NCI-H1436 (cell line): ENCODE measurements around the gene CCR2.
"Not testable (repeated sequence)": the region's sequence is repeated elsewhere in the genome, so short reads cannot be mapped to it uniquely, and the experiment has no call there.

Source experiments
- DNase-seq: peaks from one replicate; lab custom pipeline; 2025; lab: John Stamatoyannopoulos, UW

Gene CCR2

DNA sequence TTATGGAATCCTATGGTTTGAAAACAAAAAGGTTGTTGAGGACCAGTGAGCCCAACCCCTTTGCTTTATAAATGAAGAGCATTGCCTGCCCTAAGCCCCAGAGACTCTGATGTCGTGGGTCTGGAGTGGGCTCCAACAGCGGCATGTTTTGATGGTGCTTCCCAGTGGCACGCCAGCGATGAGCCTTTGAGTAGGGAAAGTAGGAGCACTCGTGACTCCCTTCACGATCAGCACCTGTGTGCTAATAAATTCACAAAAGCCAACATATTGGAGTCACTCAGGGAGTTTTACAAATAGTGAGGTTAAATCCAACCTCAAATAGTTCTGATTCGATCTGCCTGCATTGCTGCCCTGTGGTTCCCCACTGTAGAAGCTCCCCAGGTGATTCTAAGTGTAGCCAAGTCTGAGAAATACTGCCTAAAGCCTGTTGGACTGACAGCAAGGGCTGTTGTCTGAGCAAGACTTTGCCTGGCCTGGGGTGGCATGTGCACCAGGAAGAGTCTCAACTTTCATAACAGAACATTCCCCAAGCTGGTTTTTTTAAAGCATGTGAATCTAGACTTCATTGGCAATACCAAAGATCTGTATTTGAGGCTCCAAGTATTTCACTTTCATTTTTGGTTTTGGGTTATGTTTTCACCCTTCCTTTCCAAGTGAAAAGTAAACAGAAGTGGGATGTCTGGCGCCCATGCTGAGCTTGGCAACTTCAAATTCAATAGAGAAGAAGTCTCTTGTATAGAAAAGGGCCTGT, 26.7 kb downstream of the CCR2 start:
- DNase-seq: no peak

DNA sequence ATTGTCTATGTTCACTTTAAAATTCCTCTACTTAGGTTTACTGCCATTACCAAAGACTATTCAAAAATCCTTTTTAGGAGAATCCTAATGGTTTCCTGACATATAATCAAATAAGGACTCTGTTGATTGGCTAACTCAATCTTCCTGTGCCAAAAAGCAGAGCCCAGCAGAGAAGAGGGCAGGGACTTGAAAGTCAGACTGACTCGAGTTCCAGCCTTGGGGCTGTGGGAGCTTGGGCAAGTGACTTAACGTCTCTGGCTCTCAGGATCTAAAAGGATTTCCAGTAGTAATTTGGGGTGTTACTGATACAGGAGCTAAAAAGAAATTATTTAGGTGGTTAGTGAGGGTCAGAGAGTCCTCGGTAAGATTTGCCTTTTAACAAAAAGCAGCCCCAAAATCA, 27.7 kb downstream of the CCR2 start:
- DNase-seq: no peak

DNA sequence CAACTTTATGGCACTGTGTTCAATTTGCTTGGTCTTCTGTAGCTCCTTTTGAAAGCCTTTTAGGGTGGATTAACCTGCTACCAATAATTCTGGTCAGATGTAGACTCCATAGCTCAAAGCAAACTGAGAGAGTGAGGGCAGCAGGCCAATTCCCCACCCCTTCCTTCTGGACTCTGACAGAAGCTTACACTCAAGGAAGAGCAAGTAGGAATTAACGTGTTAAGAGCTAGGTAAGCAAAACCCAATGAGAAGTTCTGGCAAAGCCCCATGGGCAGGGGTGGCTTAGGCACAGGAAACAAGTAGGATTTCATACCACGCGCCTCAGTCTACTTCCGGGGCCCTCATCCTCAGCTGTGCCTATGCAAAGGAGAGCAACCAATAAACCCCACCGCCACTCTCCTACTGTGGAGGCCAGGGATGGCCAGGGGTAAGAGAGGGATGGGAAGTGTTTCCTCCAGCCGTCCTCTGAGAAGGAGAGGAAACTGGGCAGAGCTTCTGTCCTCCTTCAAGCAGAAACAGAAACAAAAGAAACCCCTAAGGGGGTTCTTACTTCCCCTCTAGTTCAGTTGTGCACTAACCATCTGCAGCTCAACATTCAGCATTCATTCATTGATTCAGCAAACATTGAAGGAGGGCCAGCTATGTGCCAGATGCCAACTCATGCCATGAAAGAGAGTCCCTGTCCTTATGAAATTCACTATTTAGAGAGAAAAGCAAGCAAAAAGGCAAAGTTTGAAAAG, 29.5 kb downstream of the CCR2 start:
- DNase-seq: no peak

GRCh38 chr3:46383951-46384330, 30.0 kb downstream of the CCR2 start:
- no peak for DNase-seq

- DNase-seq: no peak
These were observed 32.3 kb downstream of the CCR2 start for GRCh38 chr3:46386205-46386604.

- not testable (repeated sequence) for DNase-seq
These were observed 34.9 kb downstream of the CCR2 start for GRCh38 chr3:46388847-46389246.

DNA sequence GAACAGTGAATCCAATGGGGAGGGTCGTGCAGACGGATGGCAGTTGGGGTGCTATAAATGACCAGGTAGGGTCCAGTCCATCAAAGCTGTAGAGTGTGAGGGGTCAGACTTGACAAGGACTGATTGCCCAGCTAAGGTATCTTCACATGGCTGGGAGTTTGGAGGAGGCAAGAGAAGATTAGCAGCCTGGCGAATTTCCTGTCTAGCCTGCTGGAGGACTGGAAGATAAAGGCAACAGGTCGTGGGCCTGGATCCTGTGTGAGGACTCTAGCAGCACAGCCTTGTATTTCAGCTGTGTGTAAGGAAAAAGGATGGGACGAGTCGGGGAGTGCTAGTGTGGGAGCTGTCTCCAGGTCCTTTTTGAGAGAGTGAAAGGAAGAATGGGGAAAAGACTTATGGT, 35.4 kb downstream of the CCR2 start:
- no peak for DNase-seq

DNA sequence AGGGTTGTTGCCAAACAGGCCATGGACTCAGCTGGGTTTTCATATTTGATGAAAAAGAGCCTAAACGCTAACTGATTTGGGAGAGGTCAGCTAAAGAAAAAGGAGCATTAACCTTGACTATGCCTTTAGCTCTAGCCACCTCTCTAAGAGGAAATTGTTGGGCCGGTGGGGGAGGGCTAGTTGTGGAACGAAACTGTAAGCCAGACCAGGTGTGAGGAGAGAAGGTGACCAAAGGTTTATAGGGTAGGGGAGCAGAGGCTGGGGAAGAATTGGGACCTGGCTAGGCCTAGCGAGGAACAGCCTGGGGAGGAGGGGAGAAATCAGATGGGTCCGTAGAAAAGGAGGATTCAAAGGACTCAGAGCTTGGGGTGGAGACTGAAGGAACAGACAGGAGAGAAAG, 37.6 kb downstream of the CCR2 start:
- DNase-seq: not testable (repeated sequence)

DNA sequence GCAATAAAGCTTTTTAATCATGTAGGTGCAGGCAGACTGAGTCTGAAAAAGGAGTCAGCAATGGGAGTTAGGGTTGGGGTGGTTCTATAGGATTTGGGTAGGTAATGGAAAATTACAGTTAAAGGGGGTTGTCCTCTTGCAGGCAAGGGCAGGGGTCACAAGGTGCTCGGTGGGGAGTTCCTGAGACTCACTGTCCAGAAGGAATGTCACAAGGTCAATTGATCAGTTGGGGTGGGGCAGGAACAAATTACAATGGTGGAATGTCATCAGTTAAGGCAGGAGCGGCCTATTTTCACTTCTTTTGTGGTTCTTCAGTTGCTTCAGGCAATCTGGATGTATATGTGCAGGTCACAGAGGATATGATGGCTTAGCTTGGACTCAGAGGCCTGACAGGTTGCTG, 39.1 kb downstream of the CCR2 start:
- no peak for DNase-seq

DNA sequence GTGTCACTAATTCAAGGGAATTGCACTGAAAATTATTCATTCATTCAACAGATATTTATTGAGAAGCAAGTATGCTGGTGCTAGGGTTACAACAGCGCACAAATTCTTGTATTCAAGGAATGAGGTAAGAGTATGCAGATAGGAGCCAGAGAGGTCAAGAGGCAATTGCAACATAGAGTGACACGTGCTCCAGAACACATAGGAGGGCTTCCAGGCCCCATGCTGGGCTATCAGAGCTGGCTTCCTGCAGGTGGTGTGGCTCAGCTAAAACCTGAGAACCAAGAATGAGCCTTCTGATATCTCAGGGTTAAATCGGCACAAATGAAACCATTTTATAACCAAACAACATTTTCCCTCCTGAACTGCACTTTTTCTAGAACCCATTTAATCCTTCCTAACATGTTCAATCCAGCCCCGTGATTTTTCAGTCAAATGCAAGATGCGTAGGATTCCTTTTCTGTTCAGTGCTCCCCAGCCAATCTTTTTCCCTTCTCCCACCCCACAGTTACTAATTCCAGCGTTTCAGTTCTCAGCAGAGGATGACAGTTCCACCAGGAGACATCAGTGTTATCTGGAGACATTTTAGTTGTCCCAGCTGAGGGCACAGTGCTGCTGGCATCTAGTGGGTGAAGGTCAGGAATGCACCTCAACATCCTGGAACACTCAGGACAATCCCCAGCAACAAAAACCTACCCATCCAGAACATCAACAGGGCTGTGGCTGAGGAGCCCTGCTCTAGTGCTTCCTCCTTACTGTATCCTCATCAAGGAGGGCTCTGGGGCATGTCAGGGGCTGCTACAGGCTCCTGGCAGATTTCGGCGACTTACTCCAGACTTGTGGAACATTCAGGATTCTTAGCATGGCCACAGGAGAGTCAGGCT, 39.9 kb downstream of the CCR2 start:
- DNase-seq: no peak

DNA sequence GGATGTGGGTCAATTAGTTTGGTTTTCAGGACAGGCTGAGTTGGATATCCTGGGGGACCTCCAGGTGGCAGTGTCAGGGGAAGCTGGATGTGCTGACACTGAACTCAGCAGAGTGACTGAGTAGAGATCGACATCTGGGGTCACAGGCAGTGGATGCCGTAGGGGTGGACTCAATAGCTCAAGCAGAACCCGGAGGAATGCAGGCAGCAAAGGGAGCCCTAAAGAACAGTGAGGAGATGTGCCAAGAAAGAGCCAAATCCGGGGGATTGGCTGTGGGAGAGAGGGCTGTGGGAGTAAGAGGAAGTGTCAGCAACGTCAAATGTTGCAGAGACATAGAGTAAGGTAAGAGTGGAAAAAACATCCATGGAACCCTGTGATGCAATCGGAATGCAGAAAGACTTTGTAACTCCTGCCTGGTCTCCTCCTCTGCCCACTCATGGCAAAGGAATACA, 41.3 kb downstream of the CCR2 start:
- DNase-seq: no peak

- no peak for DNase-seq
These were observed 42.0 kb downstream of the CCR2 start for GRCh38 chr3:46395766-46396530.

GRCh38 chr3:46397111-46397510, 43.2 kb downstream of the CCR2 start:
- DNase-seq: no peak

- no peak for DNase-seq
These were observed 44.5 kb downstream of the CCR2 start for GRCh38 chr3:46398186-46398955.

DNA sequence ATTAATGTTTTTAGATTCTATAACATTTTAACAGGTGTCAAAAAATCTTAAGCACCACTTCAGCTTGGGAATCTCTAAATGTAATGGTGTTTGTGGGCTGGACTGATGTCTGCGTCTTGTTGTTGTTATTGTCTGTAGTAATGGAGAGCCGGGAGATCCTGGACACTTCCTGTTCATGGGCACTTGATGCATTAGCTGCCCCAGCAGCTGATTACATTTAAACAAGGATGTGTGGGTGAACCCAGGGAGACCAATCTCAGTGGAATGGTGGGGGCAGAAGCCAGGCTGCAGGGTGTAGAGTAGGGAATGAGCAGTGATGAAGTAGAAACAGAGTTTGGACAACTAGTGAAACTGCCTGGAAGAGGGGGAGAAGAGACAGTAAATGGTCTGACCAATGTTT, 45.2 kb downstream of the CCR2 start:
- no peak for DNase-seq

DNA sequence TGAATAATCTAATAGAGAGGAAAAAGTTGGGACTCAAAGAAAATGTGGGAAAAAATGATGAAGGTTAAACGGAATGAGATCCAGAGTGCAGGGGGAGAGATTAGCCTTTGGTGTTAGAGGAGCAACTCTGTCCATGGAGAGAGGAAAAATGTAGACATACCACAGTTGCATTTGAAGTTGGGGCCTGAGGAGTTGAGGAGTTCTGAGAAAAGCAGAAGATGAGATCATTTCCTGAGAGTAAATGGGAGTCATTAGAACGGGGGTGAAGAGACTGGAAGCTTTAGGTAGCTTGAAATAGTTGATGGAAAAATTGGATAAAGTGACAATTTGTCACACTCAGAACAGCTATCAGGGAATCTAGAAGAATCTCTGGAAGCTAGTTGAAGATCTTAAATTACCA, 45.6 kb downstream of the CCR2 start:
- DNase-seq: no peak

DNA sequence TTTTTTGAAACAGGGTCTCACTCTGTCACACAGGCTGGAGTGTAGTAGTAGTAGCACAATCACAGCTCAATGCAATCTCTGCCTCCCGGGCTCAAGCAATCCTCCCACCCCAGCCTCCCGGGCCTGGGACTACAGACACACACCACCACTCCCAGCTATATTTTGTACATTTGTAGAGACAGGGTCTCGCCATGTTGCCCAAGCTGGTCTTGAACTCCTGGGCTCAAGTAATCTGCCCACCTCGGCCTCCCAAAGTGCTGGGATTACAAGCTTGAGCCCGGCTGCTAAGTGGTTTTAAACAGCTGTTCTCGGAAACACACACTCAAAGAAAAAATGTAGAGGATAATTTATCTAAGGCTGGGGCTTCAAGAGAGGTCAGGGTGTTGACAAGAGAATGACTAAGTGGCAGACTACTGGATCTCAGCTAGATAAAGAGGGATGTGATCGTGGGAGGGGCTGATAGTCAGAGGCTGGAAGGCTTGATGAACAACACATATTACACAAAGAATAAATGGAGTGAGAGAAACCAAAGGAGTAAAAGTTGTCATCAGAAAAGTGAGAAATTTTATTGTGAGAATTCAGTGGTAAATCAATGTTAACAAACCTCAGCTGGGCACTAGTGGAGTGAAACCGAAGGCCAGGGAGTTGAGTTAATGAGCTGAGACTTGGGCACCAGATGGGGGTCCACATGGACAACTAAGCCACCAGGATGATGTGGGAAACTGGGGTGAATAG, 46.3 kb downstream of the CCR2 start:
- no peak for DNase-seq

DNA sequence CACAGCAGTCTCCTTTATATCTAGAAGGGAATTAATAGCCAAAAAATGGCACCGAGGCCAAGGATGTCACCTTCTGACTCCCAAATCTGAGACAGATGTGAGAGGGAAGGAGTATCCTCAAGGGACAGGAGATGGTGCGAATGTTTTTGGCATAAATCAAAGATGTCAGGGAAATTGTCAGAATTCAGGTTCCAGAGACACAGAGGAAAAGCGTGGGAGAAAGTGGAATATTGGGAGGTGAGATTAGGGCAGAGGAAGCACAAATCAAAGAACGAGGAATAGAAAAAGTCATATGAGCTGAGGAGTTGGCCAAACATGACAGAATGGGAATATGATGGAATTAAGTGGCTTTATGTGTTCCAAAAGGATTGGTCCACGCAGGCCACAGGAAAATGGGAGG, 46.9 kb downstream of the CCR2 start:
- DNase-seq: no peak

GRCh38 chr3:46401579-46401978, 47.7 kb downstream of the CCR2 start:
- no peak for DNase-seq

GRCh38 chr3:46402902-46403301, 49.0 kb downstream of the CCR2 start:
- not testable (repeated sequence) for DNase-seq
